Psoas muscle (tissue), 8 donors: ENCODE results near the gene VDAC1. TPM values are rescaled to one million over a fixed set of nuclear protein-coding genes. Genes with fewer than 3 reads are reported as not detected.

Experiments used
- ATAC-seq, 4 donors: fragments of 200-7000 bp; cut with Tn5 transposase; one replicate each; pipeline ENCODE4 v1.9.1; 2020; ENCODE audit warnings: moderate library complexity in 3 of 4, mild to moderate bottlenecking in 2 of 4
- DNase-seq, 2 donors: peaks; one replicate each; pipeline ENCODE4 v3.0.0-alpha.2; 2020
- H3K27ac ChIP-seq: fragments of 200-600 bp; one replicate; pipeline ENCODE4 v1.8.0; 2022
- H3K27me3 ChIP-seq, 3 donors: fragments of 200-600 bp in 1 of 3; one replicate each; pipeline versions ENCODE4 v1.6.1 to v1.8.0; 2013 to 2022; ENCODE audit warnings: low read length in 2 of 3, mild to moderate bottlenecking in 2 of 3, moderate library complexity in 1 of 3; ENCODE audit not compliant: insufficient read depth in 3 of 3
- H3K36me3 ChIP-seq, 2 donors: fragments of 200-600 bp in 1 of 2; one replicate each; pipeline versions ENCODE4 v1.6.1 to v1.8.0; 2013 to 2022; ENCODE audit warnings: low read depth in 1 of 2, mild to moderate bottlenecking in 1 of 2, moderate library complexity in 1 of 2; ENCODE audit not compliant: insufficient read depth in 1 of 2
- H3K4me1 ChIP-seq: fragments of 200-600 bp; one replicate; pipeline ENCODE4 v1.8.0; 2022
- H3K4me3 ChIP-seq: fragments of 200-600 bp; one replicate; pipeline ENCODE4 v1.8.0; 2022; ENCODE audit warnings: mild to moderate bottlenecking
- H3K9me3 ChIP-seq: fragments of 200-600 bp; one replicate; pipeline ENCODE4 v1.8.0; 2022
- CTCF ChIP-seq: fragments of 200-600 bp; IDR thresholded peaks from one replicate; pipeline ENCODE4 v1.8.0; 2022; ENCODE audit warnings: antibody characterized with exemption
- WGBS, 3 donors: extraction: QIAGEN DNeasy Blood & Tissue Kit; methylation state at CpG; one replicate each; pipeline versions ENCODE4 v1.1.6 to v1.1.7; 2013; 5-methylcytosine and 5-hydroxymethylcytosine counted together
- intact Hi-C, 2 donors: fragments of 100-400 bp; cut with DNase I; formaldehyde crosslinking; loops; one replicate each; pipeline versions ENCODE4 v1.11.0 to v1.14.2; 2022
- polyA plus RNA-seq, 3 donors: library from polyadenylated mRNA; stranded (reverse); fragments of 200-250 nt; gene quantifications; one replicate each; pipeline ENCODE4 v1.2.3, GENCODE V29; 2013
- total RNA-seq, 4 donors: library from RNA; stranded (reverse); fragmentation: NEBNext Ultra II Directional in 2 of 4; extraction: Animal tissue kit (Norgen Biotek cat#: 25700) in 2 of 4; gene quantifications; one replicate each; pipeline versions ENCODE4 v1.2.1 to v1.2.4, GENCODE V29; 2021 to 2023
- donor health status: healthy with polysubstance abuse.
- donor health status: DM: no; HTN: no; CAD: no; lungs with moderate emphysema.
- donor health status: Bipolar disorder and iron deficiency.
- donor health status: healthy.
- donor health status: DM: yes; HTN: yes; CAD: no.
- donor health status: DM: no; HTN: no; CAD: no.
- donor health status: DM: no; HTN: no; CAD: no.
- donor health status: DM: yes; HTN: yes; CAD: no.

VDAC1 gene
- total and polyA plus RNA-seq, 7 donors: 389 to 592 (median 525) TPM

DNA sequence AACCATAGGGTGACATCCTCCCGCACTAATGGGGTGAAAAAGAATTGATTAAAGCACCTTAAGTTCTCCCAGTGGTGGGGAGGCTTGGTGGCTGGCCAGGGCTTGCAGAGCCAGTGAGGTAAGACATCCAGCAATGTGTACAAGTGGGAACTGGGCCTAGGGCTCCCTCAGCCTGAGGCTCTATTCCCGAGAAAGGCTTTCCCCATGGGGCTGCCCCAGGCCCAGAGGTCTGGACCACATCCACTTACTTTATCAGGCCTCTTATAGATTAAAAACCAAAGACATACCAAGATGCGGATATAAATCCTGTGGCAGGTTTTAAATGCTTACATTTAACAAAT lies 71.6 kb downstream of the VDAC1 start:
- H3K4me3 ChIP-seq: no peak overlapping the region
- H3K36me3 ChIP-seq: no peaks in the 10 kb centered on the region
- H3K9me3 ChIP-seq: no peaks in the 10 kb centered on the region
- intact Hi-C loops: no loop called here
- DNase-seq (no peak), ATAC-seq (no peak)
- H3K4me1 ChIP-seq: no peaks in the 10 kb centered on the region
- H3K27me3 ChIP-seq: no peaks in the 10 kb centered on the region
- H3K27ac ChIP-seq: no peak overlapping the region
- 64 to 92% (median 77%) methylated on average over 3 of the region's 3 CpGs for WGBS, 3 donors
- no peak for TF ChIP-seq CTCF

- H3K27ac ChIP-seq: no peak overlapping the region
- intact Hi-C loops: no loop called here
- no peaks in the 10 kb centered on the region for H3K4me1 ChIP-seq
- H3K27me3 ChIP-seq: no peaks in the 10 kb centered on the region
- TF ChIP-seq CTCF: no peak
- no peaks in the 10 kb centered on the region for H3K36me3 ChIP-seq
- no peak overlapping the region for H3K4me3 ChIP-seq
- no peak for DNase-seq
- ATAC-seq: no peak
- WGBS, 3 donors: 84 to 90% (median 86%) methylated on average over 13 of the region's 13 CpGs
- no peaks in the 10 kb centered on the region for H3K9me3 ChIP-seq
These were observed 72.2 kb downstream of the VDAC1 start for GRCh38 chr5:133932441-133933168.

- intact Hi-C loops: no loop called here
- H3K36me3 ChIP-seq: no peaks in the 10 kb centered on the region
- 94 to 97% (median 94%) methylated on average over 5 of the region's 5 CpGs for WGBS, 3 donors
- no peak overlapping the region for H3K4me3 ChIP-seq
- no peak for DNase-seq
- no peaks in the 10 kb centered on the region for H3K4me1 ChIP-seq
- H3K9me3 ChIP-seq: no peaks in the 10 kb centered on the region
- no peaks in the 10 kb centered on the region for H3K27me3 ChIP-seq
- no peak for TF ChIP-seq CTCF
- ATAC-seq: no peak
- H3K27ac ChIP-seq: no peak overlapping the region
These were observed 73.2 kb downstream of the VDAC1 start for GRCh38 chr5:133931546-133931945.

DNA sequence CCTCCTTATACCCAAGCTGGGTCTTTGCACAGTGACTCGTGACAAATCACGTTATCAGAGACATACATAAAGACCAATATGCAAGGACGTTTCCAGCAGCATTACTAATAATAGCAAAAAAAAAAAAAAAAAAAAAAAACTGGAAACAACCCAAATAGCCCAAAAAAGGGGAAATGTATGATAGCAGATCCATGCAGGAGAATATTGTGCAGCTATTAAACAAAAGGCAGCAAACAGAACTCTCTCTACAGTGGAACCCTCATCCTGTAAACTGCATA lies 74.0 kb downstream of the VDAC1 start:
- Histone ChIP-seq H3K4me3 (no peak overlapping the region), H3K4me1 (no peaks in the 10 kb centered on the region), H3K9me3 (no peaks in the 10 kb centered on the region), H3K27me3 (peaks cover 0 to 2% (median 0%) of the 10 kb centered on the region in 3 donors), H3K36me3 (no peaks in the 10 kb centered on the region), H3K27ac (no peak overlapping the region)
- WGBS, 3 donors: 48 to 79% (median 55%) methylated on average over 3 of the region's 3 CpGs
- no peak for DNase-seq
- no peak for TF ChIP-seq CTCF
- ATAC-seq: no peak
- intact Hi-C loops: no loop called here
